Mesothelial cell of epicardium (in vitro differentiated cells): ENCODE measurements around the gene TEPSIN. TPM values are rescaled to one million over a fixed set of nuclear protein-coding genes. Genes with fewer than 3 reads are reported as not detected.

Experiments
- DNase-seq, 2 experiments: peaks; one replicate each; pipeline ENCODE4 v3.0.0; 2021; ENCODE audit warnings: low spot score in 2 of 2; ENCODE audit not compliant: unreplicated experiment in 2 of 2
- H3K27ac Mint-ChIP-seq: 2 replicates; pipeline ENCODE4 v1.8.0; 2021; ENCODE audit warnings: mixed read lengths
- H3K27me3 Mint-ChIP-seq: 2 replicates; pipeline ENCODE4 v1.8.0; 2021; ENCODE audit warnings: low read depth, mixed read lengths
- H3K36me3 Mint-ChIP-seq: 2 replicates; pipeline ENCODE4 v1.8.0; 2021; ENCODE audit warnings: mixed read lengths
- H3K4me1 Mint-ChIP-seq: 2 replicates; pipeline ENCODE4 v1.8.0; 2021; ENCODE audit warnings: mixed read lengths
- H3K4me3 Mint-ChIP-seq: 2 replicates; pipeline ENCODE4 v1.8.0; 2021; ENCODE audit warnings: mild to moderate bottlenecking, moderate library complexity, mixed read lengths
- H3K9me3 Mint-ChIP-seq: 2 replicates; pipeline ENCODE4 v1.8.0; 2021; ENCODE audit warnings: mixed read lengths
- total RNA-seq: library from RNA; stranded (reverse); gene quantifications from 3 replicates; pipeline ENCODE4 v1.2.1, GENCODE V29; 2021
- TF ChIP-seq, protein P1 (sequence below): fragments of 200-600 bp; sonication (generic); IDR thresholded peaks from one replicate; pipeline ENCODE4 v1.5.0; 2021; ENCODE audit warnings: antibody characterized with exemption; ENCODE audit not compliant: unreplicated experiment

Gene TEPSIN
- total RNA-seq, 1 donor from 2014 or later: 44.6 TPM

- no peak for DNase-seq
- H3K4me3 Mint-ChIP-seq: no peak overlapping the region
- H3K27ac Mint-ChIP-seq: no peak overlapping the region
- TF ChIP-seq, protein P1, sequence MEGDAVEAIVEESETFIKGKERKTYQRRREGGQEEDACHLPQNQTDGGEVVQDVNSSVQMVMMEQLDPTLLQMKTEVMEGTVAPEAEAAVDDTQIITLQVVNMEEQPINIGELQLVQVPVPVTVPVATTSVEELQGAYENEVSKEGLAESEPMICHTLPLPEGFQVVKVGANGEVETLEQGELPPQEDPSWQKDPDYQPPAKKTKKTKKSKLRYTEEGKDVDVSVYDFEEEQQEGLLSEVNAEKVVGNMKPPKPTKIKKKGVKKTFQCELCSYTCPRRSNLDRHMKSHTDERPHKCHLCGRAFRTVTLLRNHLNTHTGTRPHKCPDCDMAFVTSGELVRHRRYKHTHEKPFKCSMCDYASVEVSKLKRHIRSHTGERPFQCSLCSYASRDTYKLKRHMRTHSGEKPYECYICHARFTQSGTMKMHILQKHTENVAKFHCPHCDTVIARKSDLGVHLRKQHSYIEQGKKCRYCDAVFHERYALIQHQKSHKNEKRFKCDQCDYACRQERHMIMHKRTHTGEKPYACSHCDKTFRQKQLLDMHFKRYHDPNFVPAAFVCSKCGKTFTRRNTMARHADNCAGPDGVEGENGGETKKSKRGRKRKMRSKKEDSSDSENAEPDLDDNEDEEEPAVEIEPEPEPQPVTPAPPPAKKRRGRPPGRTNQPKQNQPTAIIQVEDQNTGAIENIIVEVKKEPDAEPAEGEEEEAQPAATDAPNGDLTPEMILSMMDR: no peak
- H3K9me3 Mint-ChIP-seq: no peaks in the 10 kb centered on the region
- no peaks in the 10 kb centered on the region for H3K27me3 Mint-ChIP-seq
- no peaks in the 10 kb centered on the region for H3K4me1 Mint-ChIP-seq
- H3K36me3 Mint-ChIP-seq: peaks cover 4% of the 10 kb centered on the region
Observed at GRCh38 chr17:81202318-81202717, 36.5 kb downstream of the TEPSIN start.

- Mint-ChIP-seq H3K4me3 (no peak overlapping the region), H3K9me3 (no peaks in the 10 kb centered on the region), H3K4me1 (no peaks in the 10 kb centered on the region), H3K27ac (no peak overlapping the region), H3K27me3 (no peaks in the 10 kb centered on the region), H3K36me3 (peaks cover 2% of the 10 kb centered on the region)
- DNase-seq: no peak
- TF ChIP-seq, protein P1: peak; percentile 82
Observed at GRCh38 chr17:81200695-81201580, 37.9 kb downstream of the TEPSIN start.

DNA sequence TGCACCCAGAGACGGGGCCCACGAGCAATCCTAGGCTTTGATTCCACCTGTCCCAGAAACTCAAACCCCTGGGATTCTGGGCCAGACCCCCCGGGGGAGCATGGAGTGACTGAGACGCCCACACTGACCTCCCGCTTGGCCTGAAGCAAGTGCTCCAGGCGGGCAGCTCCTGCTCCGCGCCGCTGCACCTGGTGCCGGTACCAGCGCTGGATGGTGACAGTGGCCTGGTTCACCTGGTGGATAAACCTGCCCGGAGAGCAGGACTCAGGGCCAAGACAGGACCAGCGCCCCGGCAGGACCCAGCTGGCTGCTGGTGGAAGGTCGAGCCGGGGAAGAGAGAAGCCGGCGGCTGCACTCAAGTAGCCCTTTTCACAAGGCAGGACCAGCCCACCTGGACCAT is 38.7 kb downstream of the TEPSIN start:
- H3K36me3 Mint-ChIP-seq: peaks cover 2% of the 10 kb centered on the region
- H3K27ac Mint-ChIP-seq: no peak overlapping the region
- no peak overlapping the region for H3K4me3 Mint-ChIP-seq
- no peaks in the 10 kb centered on the region for H3K27me3 Mint-ChIP-seq
- no peaks in the 10 kb centered on the region for H3K9me3 Mint-ChIP-seq
- no peaks in the 10 kb centered on the region for H3K4me1 Mint-ChIP-seq
- DNase-seq: no peak
- TF ChIP-seq, protein P1: no peak

DNA sequence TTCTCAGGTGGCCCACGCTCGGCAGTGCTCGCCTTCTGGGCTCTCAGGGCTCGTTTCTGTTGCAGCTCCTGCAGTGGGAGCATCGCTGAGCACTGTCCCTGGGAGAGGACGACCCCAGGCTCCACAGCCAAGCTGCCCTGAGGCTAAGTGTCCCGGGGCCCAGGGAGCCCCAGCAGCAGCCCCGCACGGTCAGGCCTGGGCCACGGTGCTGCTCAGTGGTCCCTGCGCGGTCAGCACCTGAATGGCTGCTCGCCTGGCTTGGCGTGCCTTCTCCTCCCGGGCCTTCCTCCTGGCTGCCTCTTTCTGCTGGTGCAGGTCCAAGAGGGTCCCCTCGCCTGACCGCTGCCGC is 39.4 kb downstream of the TEPSIN start:
- H3K27me3 Mint-ChIP-seq: no peaks in the 10 kb centered on the region
- H3K4me3 Mint-ChIP-seq: no peak overlapping the region
- H3K4me1 Mint-ChIP-seq: no peaks in the 10 kb centered on the region

GRCh38 chr17:81198826-81199481 is 39.9 kb downstream of the TEPSIN start:
- H3K27ac Mint-ChIP-seq: no peak overlapping the region
- no peaks in the 10 kb centered on the region for H3K4me1 Mint-ChIP-seq
- no peaks in the 10 kb centered on the region for H3K9me3 Mint-ChIP-seq
- no peaks in the 10 kb centered on the region for H3K27me3 Mint-ChIP-seq
- no peak for DNase-seq
- TF ChIP-seq, protein P1: no peak
- peaks cover 2% of the 10 kb centered on the region for H3K36me3 Mint-ChIP-seq
- no peak overlapping the region for H3K4me3 Mint-ChIP-seq

More for the DNA sequence above, 39.4 kb downstream of the TEPSIN start:
- H3K9me3 Mint-ChIP-seq: no peaks in the 10 kb centered on the region
- H3K27ac Mint-ChIP-seq: no peak overlapping the region
- TF ChIP-seq, protein P1: no peak
- H3K36me3 Mint-ChIP-seq: peaks cover 2% of the 10 kb centered on the region
- no peak for DNase-seq
